GM10248 (cell line): ENCODE measurements around the gene ADGRG3.

Experiments used
- CTCF ChIA-PET: fragments of 300-600 bp; sonication (Branson Sonifier 250); formaldehyde crosslinking; extraction: SDS; loops from one replicate; lab custom pipeline; 2021; ENCODE audit warnings: antibody characterized with exemption; lab: Yijun Ruan, JAX
- POLR2A ChIA-PET: fragments of 350-650 bp; sonication (Branson Sonifier 250); formaldehyde crosslinking; extraction: SDS; loops from one replicate; lab custom pipeline; 2020; ENCODE audit warnings: antibody characterized with exemption; lab: Yijun Ruan, JAX
- DNase-seq: peaks from one replicate; pipeline ENCODE4 v3.0.0; 2012; ENCODE audit errors: extremely low spot score
- TF ChIP-seq, protein P1 (sequence below): IDR thresholded peaks from 2 replicates; pipeline ENCODE4 v1.5.1; 2012; ENCODE audit warnings: mild to moderate bottlenecking, low read depth; ENCODE audit errors: extremely low read depth, missing control alignments, control extremely low read depth

Gene ADGRG3

DNA sequence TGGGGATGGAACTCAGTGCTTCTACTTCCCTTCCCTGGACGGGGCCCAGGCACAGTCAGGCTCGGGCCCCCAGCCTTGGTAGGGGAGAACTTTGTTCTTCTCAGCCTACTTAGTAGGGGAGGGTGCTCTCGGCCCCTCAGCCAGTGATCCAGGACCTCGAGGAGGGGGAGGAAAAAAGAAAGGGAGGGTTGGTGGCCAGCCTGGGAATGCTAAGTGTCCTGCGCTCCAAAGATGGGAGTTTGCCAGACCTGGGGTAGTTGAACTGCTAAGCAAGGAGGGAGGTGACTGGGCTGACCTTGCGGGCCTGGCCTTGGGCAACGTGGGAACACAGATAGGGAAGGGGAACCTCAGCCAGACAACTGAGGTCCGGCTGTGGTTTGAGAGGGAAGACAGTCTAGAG is 27.5 kb upstream of the ADGRG3 start:
- CTCF ChIA-PET = interaction anchor here (2.2 to 9.4 kb wide), 3 partner anchors 8 to 40 kb away, joined by 10 to 117 read pairs (median 11); no protein-coding TSS in a partner anchor
- DNase-seq = no peak
- TF ChIP-seq, protein P1, sequence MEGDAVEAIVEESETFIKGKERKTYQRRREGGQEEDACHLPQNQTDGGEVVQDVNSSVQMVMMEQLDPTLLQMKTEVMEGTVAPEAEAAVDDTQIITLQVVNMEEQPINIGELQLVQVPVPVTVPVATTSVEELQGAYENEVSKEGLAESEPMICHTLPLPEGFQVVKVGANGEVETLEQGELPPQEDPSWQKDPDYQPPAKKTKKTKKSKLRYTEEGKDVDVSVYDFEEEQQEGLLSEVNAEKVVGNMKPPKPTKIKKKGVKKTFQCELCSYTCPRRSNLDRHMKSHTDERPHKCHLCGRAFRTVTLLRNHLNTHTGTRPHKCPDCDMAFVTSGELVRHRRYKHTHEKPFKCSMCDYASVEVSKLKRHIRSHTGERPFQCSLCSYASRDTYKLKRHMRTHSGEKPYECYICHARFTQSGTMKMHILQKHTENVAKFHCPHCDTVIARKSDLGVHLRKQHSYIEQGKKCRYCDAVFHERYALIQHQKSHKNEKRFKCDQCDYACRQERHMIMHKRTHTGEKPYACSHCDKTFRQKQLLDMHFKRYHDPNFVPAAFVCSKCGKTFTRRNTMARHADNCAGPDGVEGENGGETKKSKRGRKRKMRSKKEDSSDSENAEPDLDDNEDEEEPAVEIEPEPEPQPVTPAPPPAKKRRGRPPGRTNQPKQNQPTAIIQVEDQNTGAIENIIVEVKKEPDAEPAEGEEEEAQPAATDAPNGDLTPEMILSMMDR = no peak
- POLR2A ChIA-PET = no interaction called here

DNA sequence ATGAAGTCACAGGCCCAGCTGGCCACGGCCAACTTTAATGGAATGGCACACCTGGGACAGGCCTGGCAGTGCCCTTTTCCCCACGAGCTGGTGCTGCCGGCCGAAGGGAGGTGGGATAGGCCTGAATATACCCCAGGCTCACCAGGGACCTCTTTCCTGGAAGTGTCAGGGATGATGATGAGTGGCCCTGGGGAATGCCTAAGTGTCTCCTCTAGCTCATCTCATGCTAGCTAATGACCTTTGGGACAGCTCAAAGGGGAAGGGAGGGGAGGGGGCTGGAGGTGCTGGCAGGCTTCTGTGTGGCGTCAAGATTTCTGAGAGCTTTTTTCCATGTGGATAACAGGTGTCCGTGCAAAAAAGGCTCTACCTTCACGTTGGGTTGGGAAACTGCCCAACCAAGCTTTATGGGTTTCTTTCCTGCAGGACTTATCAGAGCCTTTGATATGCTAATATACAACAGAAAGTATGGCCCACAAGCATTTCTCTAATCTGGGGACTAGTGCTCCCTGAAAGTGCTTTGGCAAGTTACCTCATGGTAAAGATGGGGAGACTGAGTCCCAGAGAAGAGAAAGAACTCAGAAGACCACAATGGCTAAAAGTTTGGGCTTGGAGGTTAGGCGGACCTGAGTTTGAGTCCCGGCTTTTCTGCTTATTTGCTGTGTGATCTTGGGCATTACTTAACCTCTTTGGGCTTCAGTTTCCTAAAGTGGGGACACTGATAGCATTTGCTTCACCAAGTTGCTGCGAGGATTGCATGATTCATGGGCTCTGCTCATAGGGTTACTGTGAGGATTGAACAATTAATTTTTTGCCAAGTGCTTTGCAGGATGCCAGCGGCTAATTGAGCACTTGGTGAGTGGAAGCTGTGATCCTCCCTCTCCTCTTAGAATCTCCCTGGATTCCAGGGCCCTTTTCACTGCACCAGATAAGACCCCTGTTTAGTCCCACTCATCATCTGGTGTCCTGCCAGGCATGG is 25.7 kb upstream of the ADGRG3 start:
- ChIA-PET POLR2A (interaction anchor here (0.7 kb wide), 1 partner anchor 35 kb away, joined by 3 read pairs; no protein-coding TSS in a partner anchor), CTCF (interaction anchor here (0.9 to 2.5 kb wide), 8 partner anchors 11 to 381 kb away, joined by 3 to 10 read pairs (median 3); no protein-coding TSS in a partner anchor)
- no peak for DNase-seq
- TF ChIP-seq, protein P1 = no peak

DNA sequence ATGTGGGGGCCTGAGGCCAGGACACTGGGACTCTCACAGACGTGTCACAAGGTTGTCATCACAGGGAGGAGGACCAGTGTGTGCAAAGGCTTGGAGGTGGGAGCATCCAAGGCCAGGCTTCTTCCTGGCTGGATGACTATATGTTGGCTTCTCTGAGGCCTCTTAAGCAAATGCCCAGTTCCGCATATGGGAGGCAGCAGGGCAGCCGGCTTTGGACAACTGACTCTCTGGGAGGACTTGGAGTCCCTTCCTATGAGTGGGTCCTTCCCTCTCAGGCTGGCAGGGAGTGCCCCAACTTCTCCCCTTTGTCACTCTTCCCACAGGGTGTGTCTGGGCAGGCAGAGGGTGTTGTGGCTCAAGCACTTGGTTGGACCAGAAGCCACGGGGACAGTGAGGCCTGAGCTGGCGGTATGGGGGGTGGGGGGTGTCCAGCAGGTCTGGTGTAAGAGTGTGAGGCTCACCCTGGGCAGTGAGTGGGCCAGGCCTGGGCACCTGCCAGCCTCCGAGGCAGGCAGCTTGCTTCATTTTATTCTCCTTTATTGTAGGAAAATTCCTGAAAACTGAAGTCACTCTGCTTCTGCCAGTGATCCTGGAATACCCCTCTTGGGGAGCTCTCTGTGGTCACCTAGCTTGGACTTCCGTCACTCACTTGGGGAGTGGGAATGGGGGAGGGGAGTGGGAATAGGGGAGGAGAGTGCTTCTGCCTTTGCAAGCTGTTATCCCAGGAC is 24.8 kb upstream of the ADGRG3 start:
- no peak for DNase-seq
- TF ChIP-seq, protein P1 = no peak
- POLR2A ChIA-PET = no interaction called here
- CTCF ChIA-PET = interaction anchor here (1.3 to 1.5 kb wide), 3 partner anchors 12 to 67 kb away, joined by 3 to 5 read pairs (median 3); no protein-coding TSS in a partner anchor

DNA sequence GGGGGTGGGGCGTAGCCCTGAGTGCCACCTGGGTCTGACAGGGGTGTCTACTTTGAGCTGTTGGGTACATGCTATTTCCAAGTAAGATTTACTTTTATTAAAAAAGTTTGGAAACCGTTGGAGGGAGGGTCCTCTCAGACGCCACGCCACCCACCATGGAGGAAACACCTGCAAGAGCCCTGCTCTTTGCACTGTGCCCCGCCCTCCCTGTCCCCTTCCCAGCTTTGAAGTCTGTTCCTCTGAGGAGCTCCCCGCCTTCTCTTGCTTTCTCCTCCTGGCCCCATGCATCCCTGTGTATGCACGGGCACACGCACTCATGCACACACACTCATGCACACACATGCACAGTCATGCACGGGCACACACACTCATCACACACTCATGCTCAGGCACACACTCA is 24.2 kb upstream of the ADGRG3 start:
- TF ChIP-seq, protein P1 = no peak
- POLR2A ChIA-PET = no interaction called here
- CTCF ChIA-PET = interaction anchor here (1.3 to 1.4 kb wide), 2 partner anchors 35 to 68 kb away, joined by 3 to 5 read pairs; no protein-coding TSS in a partner anchor
- DNase-seq = no peak

DNA sequence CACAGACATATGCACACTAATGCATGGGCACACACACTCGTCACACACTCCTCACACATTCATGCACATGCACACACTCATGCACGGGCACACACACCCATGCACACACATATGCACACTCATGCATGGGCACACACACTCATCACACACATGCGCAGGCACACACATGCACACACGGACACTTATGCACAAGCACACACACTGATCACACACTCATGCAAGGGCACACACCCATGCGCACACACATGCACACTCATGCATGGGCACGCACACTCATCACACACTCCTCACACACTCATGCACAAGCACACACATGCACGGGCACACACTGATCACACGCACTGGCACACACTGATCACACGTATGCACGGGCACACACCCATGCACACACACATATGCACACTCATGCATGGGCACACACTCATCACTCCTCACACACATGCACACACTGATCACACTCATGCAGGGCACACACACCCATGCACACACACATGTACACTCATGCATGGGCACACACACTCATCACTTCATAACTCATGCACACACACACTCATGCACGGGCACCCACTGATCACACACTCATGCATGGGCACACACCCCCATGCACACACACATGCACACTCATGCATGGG is 23.6 kb upstream of the ADGRG3 start:
- no peak for DNase-seq
- ChIA-PET POLR2A (no interaction called here), CTCF (interaction anchor here (1.3 to 8.5 kb wide), 4 partner anchors 36 to 68 kb away, joined by 3 to 219 read pairs (median 60); no protein-coding TSS in a partner anchor)
- TF ChIP-seq, protein P1 = no peak

DNA sequence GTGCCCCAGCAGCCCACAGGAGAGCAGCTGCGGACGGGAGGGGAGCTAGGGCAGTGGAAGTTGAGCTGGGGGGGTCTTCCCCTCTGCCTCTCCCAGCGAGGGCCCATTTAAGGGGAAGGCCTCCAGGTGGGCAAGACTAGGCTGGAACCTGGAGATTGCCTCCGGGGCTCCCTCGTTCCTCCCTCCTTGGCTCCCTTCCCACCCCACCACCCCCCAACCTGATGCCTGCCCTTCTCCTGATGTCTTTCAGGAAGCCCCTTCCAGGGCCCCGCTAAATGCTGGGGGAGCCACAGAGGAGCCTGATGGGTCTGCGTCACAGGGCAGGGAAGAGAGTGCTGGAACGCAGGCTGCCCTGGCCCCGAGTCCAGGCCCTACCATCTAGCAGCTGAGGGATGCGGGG is 22.9 kb upstream of the ADGRG3 start:
- ChIA-PET CTCF (interaction anchor here (0.7 to 8.5 kb wide), 4 partner anchors 46 to 132 kb away, joined by 3 to 219 read pairs (median 104); no protein-coding TSS in a partner anchor), POLR2A (no interaction called here)
- DNase-seq = no peak
- TF ChIP-seq, protein P1 = no peak
